Body of pancreas (tissue), 4 donors: Measurements from ENCODE around the gene SLC16A5.

Experiments used
- CTCF ChIP-seq, 7 experiments: fragments of 450-650 bp in 4 of 7; fragments of 200-600 bp in 3 of 7; sonication (generic) in 3 of 7; IDR thresholded peaks; one replicate each; pipeline ENCODE4 v1.5.1; 2016 to 2019; ENCODE audit warnings: antibody characterized with exemption in 7 of 7
- POLR2A ChIP-seq, 3 donors: fragments of 450-650 bp; IDR thresholded peaks; one replicate each; pipeline ENCODE4 v1.6.1; 2016; ENCODE audit warnings: antibody characterized with exemption in 3 of 3, mild to moderate bottlenecking in 2 of 3

DNA sequence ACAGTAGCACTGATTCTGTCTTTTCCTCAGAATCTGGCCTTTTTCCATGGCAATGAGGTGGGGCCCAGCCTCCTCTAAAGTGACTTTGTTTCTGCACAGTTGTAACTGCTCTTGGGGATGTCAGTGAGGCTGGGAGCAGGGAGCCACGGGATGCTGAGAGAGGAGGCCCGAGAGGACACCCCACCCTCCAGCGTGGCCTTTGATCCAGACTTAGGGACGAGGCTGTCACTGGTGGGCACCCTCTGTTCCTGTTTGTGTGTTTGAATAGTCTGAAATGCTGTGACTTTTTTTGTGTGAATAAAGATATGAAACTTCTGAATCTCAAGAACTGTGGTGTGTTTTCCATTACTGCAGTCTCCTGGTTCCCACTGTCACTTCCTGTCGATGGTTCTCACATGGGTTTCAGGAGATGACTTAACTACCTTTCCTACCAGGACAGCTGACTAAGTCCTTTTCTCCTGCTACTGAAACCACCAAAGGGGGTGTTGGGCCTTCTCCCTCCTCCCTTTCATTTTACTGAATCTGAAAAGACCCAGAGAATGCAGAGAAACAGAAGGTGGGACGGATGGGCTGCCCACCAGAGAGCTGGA lies 22.1 kb upstream of the SLC16A5 start:
- TF ChIP-seq CTCF (IDR thresholded peaks at IDR 0.05) = no peak
- no peak for TF ChIP-seq POLR2A (IDR thresholded peaks at IDR 0.05)
